Measurements from ENCODE around the gene OR13C2.
"Not testable (repeated sequence)": the region's sequence is repeated elsewhere in the genome, so short reads cannot be mapped to it uniquely, and the experiment has no call there.

OR13C2 gene

GRCh38 chr9:104605527-104605926 is at the start of gene OR13C2:
TSS of gene OR13C2 (minus strand) at chr9:104605627. CDS start at chr9:104605627, 0 bp downstream.
- H3K27me3 Mint-ChIP-seq, H3K27ac Mint-ChIP-seq, H3K4me3 Mint-ChIP-seq, H3K4me1 Mint-ChIP-seq, H3K9me3 Mint-ChIP-seq, H3K36me3 Mint-ChIP-seq: not testable (repeated sequence)

GRCh38 chr9:104635456-104635855 is 30.0 kb upstream of the OR13C2 start:
- no peaks in the 10 kb centered on the region for H3K9me3 Mint-ChIP-seq
- H3K27ac Mint-ChIP-seq: no peak overlapping the region
- H3K4me3 Mint-ChIP-seq: no peak overlapping the region
- H3K4me1 Mint-ChIP-seq: no peaks in the 10 kb centered on the region
- H3K27me3 Mint-ChIP-seq: no peaks in the 10 kb centered on the region
- H3K36me3 Mint-ChIP-seq: peaks cover 3% of the 10 kb centered on the region

- no peaks in the 10 kb centered on the region for H3K9me3 Mint-ChIP-seq
- H3K36me3 Mint-ChIP-seq: no peaks in the 10 kb centered on the region
- no peak overlapping the region for H3K4me3 Mint-ChIP-seq
- H3K27ac Mint-ChIP-seq: no peak overlapping the region
- no peaks in the 10 kb centered on the region for H3K4me1 Mint-ChIP-seq
- H3K27me3 Mint-ChIP-seq: no peaks in the 10 kb centered on the region
Measured at GRCh38 chr9:104633976-104634520, 28.6 kb upstream of the OR13C2 start.

- H3K4me1 Mint-ChIP-seq, H3K4me3 Mint-ChIP-seq, H3K36me3 Mint-ChIP-seq, H3K27ac Mint-ChIP-seq, H3K27me3 Mint-ChIP-seq, H3K9me3 Mint-ChIP-seq: not testable (repeated sequence)
Measured at GRCh38 chr9:104625964-104626363, 20.5 kb upstream of the OR13C2 start.

GRCh38 chr9:104618104-104618503 is 12.7 kb upstream of the OR13C2 start, which contains the start of gene OR13C9:
TSS of gene OR13C9 (minus strand) at chr9:104618204. CDS start at chr9:104618204, 0 bp downstream.
- Mint-ChIP-seq H3K36me3 (no peaks in the 10 kb centered on the region), H3K27ac (no peak within 1 kb of the TSS), H3K4me3 (no peak within 1 kb of the TSS), H3K27me3 (peaks cover 2% of the 10 kb centered on the region), H3K4me1 (no peaks in the 10 kb centered on the region), H3K9me3 (no peaks in the 10 kb centered on the region)

GRCh38 chr9:104617418-104617817 is 12.0 kb upstream of the OR13C2 start:
- Mint-ChIP-seq H3K4me1 (no peaks in the 10 kb centered on the region), H3K27ac (no peak overlapping the region), H3K27me3 (peaks cover 2% of the 10 kb centered on the region), H3K4me3 (no peak overlapping the region), H3K9me3 (no peaks in the 10 kb centered on the region), H3K36me3 (no peaks in the 10 kb centered on the region)

GRCh38 chr9:104611213-104611612 is 5.8 kb upstream of the OR13C2 start:
- Mint-ChIP-seq H3K9me3 (no peaks in the 10 kb centered on the region), H3K27me3 (peaks cover 2% of the 10 kb centered on the region), H3K4me1 (no peaks in the 10 kb centered on the region), H3K36me3 (no peaks in the 10 kb centered on the region), H3K4me3 (no peak overlapping the region), H3K27ac (no peak overlapping the region)

- Mint-ChIP-seq H3K36me3 (no peaks in the 10 kb centered on the region), H3K4me1 (no peaks in the 10 kb centered on the region), H3K4me3 (no peak overlapping the region), H3K27me3 (peaks cover 1% of the 10 kb centered on the region), H3K9me3 (no peaks in the 10 kb centered on the region), H3K27ac (no peak overlapping the region)
Measured at GRCh38 chr9:104608336-104608735, 2.9 kb upstream of the OR13C2 start.

GRCh38 chr9:104606152-104606551 is 725 bp upstream of the OR13C2 start:
- Mint-ChIP-seq H3K9me3 (no peaks in the 10 kb centered on the region), H3K36me3 (no peaks in the 10 kb centered on the region), H3K27me3 (peaks cover 1% of the 10 kb centered on the region), H3K27ac (no peak overlapping the region), H3K4me3 (no peak overlapping the region), H3K4me1 (no peaks in the 10 kb centered on the region)

- no peaks in the 10 kb centered on the region for H3K4me1 Mint-ChIP-seq
Measured at GRCh38 chr9:104604801-104605200, 626 bp downstream of the OR13C2 start.

GRCh38 chr9:104599313-104599712 is 6.1 kb downstream of the OR13C2 start, which contains the start of gene OR13C5:
TSS of gene OR13C5 (minus strand) at chr9:104599413. CDS start at chr9:104599413, 0 bp downstream.
- not testable (repeated sequence) for H3K27ac Mint-ChIP-seq, H3K4me3 Mint-ChIP-seq, H3K4me1 Mint-ChIP-seq, H3K9me3 Mint-ChIP-seq, H3K27me3 Mint-ChIP-seq, H3K36me3 Mint-ChIP-seq

More at GRCh38 chr9:104604801-104605200, 626 bp downstream of the OR13C2 start:
- Mint-ChIP-seq H3K27me3 (peaks cover 1% of the 10 kb centered on the region), H3K9me3 (no peaks in the 10 kb centered on the region), H3K4me3 (no peak overlapping the region), H3K27ac (no peak overlapping the region), H3K36me3 (no peaks in the 10 kb centered on the region)

- not testable (repeated sequence) for H3K9me3 Mint-ChIP-seq, H3K36me3 Mint-ChIP-seq, H3K27ac Mint-ChIP-seq, H3K4me1 Mint-ChIP-seq, H3K4me3 Mint-ChIP-seq, H3K27me3 Mint-ChIP-seq
Measured at GRCh38 chr9:104598749-104599148, 6.7 kb downstream of the OR13C2 start.

GRCh38 chr9:104589626-104590025 is 15.8 kb downstream of the OR13C2 start:
- H3K4me1 Mint-ChIP-seq: no peaks in the 10 kb centered on the region
- H3K27me3 Mint-ChIP-seq: no peaks in the 10 kb centered on the region
- peaks cover 12% of the 10 kb centered on the region for H3K9me3 Mint-ChIP-seq
- H3K27ac Mint-ChIP-seq: no peak overlapping the region
- no peak overlapping the region for H3K4me3 Mint-ChIP-seq
- no peaks in the 10 kb centered on the region for H3K36me3 Mint-ChIP-seq

GRCh38 chr9:104586496-104587180 is 18.8 kb downstream of the OR13C2 start:
- Mint-ChIP-seq H3K27me3 (no peaks in the 10 kb centered on the region), H3K4me3 (no peak overlapping the region), H3K36me3 (no peaks in the 10 kb centered on the region), H3K9me3 (no peaks in the 10 kb centered on the region), H3K4me1 (no peaks in the 10 kb centered on the region), H3K27ac (no peak overlapping the region)

GRCh38 chr9:104580562-104580961 is 24.9 kb downstream of the OR13C2 start:
- H3K36me3 Mint-ChIP-seq: no peaks in the 10 kb centered on the region
- H3K4me3 Mint-ChIP-seq: no peak overlapping the region
- H3K27me3 Mint-ChIP-seq: peaks cover 2% of the 10 kb centered on the region
- no peak overlapping the region for H3K27ac Mint-ChIP-seq
- H3K4me1 Mint-ChIP-seq: no peaks in the 10 kb centered on the region
- H3K9me3 Mint-ChIP-seq: no peaks in the 10 kb centered on the region

GRCh38 chr9:104577263-104577662 is 28.2 kb downstream of the OR13C2 start:
- Mint-ChIP-seq H3K4me1 (no peaks in the 10 kb centered on the region), H3K4me3 (no peak overlapping the region)

GRCh38 chr9:104575456-104575855 is 30.0 kb downstream of the OR13C2 start:
- Mint-ChIP-seq H3K4me1 (no peaks in the 10 kb centered on the region), H3K36me3 (no peaks in the 10 kb centered on the region), H3K27me3 (no peaks in the 10 kb centered on the region), H3K9me3 (peaks cover 13% of the 10 kb centered on the region), H3K4me3 (no peak overlapping the region), H3K27ac (no peak overlapping the region)

More at GRCh38 chr9:104577263-104577662, 28.2 kb downstream of the OR13C2 start:
- peaks cover 11% of the 10 kb centered on the region for H3K9me3 Mint-ChIP-seq
- no peaks in the 10 kb centered on the region for H3K36me3 Mint-ChIP-seq
- H3K27me3 Mint-ChIP-seq: peaks cover 2% of the 10 kb centered on the region
- H3K27ac Mint-ChIP-seq: no peak overlapping the region
